ENCODE data around the gene DLST.

DNA sequence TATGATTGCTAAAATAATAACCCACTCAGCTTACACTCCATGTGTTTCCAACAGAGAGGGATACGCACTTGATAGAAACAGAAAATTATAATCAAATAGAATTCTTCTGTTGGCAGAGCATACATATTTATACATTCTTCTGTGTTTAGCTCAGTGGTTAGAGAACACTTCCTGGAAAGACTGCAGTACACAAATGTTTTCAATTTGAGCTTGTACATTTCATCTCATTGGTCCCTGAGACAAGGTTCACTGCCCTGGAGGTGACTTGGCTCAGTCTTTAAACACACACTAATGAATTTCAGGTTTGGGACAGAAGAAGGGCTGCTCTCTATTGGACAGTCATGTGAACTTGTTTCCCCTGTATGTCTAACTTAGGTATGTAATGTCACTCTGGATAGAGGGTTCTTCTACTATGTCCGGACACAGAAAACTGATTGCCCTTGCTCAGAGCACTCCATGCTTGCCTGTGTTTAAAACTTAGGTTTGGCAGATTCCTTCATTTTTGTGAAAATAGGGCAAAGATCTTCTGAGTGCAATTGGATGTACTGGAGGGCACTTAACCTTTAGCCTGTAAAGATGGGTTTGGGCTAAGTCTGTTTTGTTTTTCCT lies 28.7 kb upstream of the DLST start:
- TF ChIP-seq POLR2AphosphoS5 (IDR thresholded peaks at IDR 0.05), result no peak
- TF ChIP-seq, protein P1, sequence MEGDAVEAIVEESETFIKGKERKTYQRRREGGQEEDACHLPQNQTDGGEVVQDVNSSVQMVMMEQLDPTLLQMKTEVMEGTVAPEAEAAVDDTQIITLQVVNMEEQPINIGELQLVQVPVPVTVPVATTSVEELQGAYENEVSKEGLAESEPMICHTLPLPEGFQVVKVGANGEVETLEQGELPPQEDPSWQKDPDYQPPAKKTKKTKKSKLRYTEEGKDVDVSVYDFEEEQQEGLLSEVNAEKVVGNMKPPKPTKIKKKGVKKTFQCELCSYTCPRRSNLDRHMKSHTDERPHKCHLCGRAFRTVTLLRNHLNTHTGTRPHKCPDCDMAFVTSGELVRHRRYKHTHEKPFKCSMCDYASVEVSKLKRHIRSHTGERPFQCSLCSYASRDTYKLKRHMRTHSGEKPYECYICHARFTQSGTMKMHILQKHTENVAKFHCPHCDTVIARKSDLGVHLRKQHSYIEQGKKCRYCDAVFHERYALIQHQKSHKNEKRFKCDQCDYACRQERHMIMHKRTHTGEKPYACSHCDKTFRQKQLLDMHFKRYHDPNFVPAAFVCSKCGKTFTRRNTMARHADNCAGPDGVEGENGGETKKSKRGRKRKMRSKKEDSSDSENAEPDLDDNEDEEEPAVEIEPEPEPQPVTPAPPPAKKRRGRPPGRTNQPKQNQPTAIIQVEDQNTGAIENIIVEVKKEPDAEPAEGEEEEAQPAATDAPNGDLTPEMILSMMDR (IDR thresholded peaks at IDR 0.05), result no peak

All from sigmoid colon (tissue), 4 donors.